Psoas muscle (tissue), 8 donors: ENCODE measurements around the gene IKBKE. TPM values are rescaled to one million over a fixed set of nuclear protein-coding genes. Genes with fewer than 3 reads are reported as not detected.

Experiments
- ATAC-seq, 4 donors: fragments of 200-7000 bp; cut with Tn5 transposase; one replicate each; pipeline ENCODE4 v1.9.1; 2020; ENCODE audit warnings: moderate library complexity in 3 of 4, mild to moderate bottlenecking in 2 of 4
- DNase-seq, 2 donors: peaks; one replicate each; pipeline ENCODE4 v3.0.0-alpha.2; 2020
- H3K27ac ChIP-seq: fragments of 200-600 bp; one replicate; pipeline ENCODE4 v1.8.0; 2022
- H3K27me3 ChIP-seq, 3 donors: fragments of 200-600 bp in 1 of 3; one replicate each; pipeline versions ENCODE4 v1.6.1 to v1.8.0; 2013 to 2022; ENCODE audit warnings: low read length in 2 of 3, mild to moderate bottlenecking in 2 of 3, moderate library complexity in 1 of 3; ENCODE audit not compliant: insufficient read depth in 3 of 3
- H3K36me3 ChIP-seq, 2 donors: fragments of 200-600 bp in 1 of 2; one replicate each; pipeline versions ENCODE4 v1.6.1 to v1.8.0; 2013 to 2022; ENCODE audit warnings: low read depth in 1 of 2, mild to moderate bottlenecking in 1 of 2, moderate library complexity in 1 of 2; ENCODE audit not compliant: insufficient read depth in 1 of 2
- H3K4me1 ChIP-seq: fragments of 200-600 bp; one replicate; pipeline ENCODE4 v1.8.0; 2022
- H3K4me3 ChIP-seq: fragments of 200-600 bp; one replicate; pipeline ENCODE4 v1.8.0; 2022; ENCODE audit warnings: mild to moderate bottlenecking
- H3K9me3 ChIP-seq: fragments of 200-600 bp; one replicate; pipeline ENCODE4 v1.8.0; 2022
- WGBS, 3 donors: extraction: QIAGEN DNeasy Blood & Tissue Kit; methylation state at CpG; one replicate each; pipeline versions ENCODE4 v1.1.6 to v1.1.7; 2013; 5-methylcytosine and 5-hydroxymethylcytosine counted together
- intact Hi-C, 2 donors: fragments of 100-400 bp; cut with DNase I; formaldehyde crosslinking; loops; one replicate each; pipeline versions ENCODE4 v1.11.0 to v1.14.2; 2022
- polyA plus RNA-seq, 3 donors: library from polyadenylated mRNA; stranded (reverse); fragments of 200-250 nt; gene quantifications; one replicate each; pipeline ENCODE4 v1.2.3, GENCODE V29; 2013
- total RNA-seq, 4 donors: library from RNA; stranded (reverse); fragmentation: NEBNext Ultra II Directional in 2 of 4; extraction: Animal tissue kit (Norgen Biotek cat#: 25700) in 2 of 4; gene quantifications; one replicate each; pipeline versions ENCODE4 v1.2.1 to v1.2.4, GENCODE V29; 2021 to 2023
- TF ChIP-seq, protein P1 (sequence below): fragments of 200-600 bp; IDR thresholded peaks from one replicate; pipeline ENCODE4 v1.8.0; 2022; ENCODE audit warnings: antibody characterized with exemption
- donor health status: healthy with polysubstance abuse.
- donor health status: DM: no; HTN: no; CAD: no; lungs with moderate emphysema.
- donor health status: Bipolar disorder and iron deficiency.
- donor health status: healthy.
- donor health status: DM: yes; HTN: yes; CAD: no.
- donor health status: DM: no; HTN: no; CAD: no.
- donor health status: DM: no; HTN: no; CAD: no.
- donor health status: DM: yes; HTN: yes; CAD: no.

The IKBKE gene
- total and polyA plus RNA-seq, 7 donors: 0.14 to 0.89 (median 0.44) TPM

DNA sequence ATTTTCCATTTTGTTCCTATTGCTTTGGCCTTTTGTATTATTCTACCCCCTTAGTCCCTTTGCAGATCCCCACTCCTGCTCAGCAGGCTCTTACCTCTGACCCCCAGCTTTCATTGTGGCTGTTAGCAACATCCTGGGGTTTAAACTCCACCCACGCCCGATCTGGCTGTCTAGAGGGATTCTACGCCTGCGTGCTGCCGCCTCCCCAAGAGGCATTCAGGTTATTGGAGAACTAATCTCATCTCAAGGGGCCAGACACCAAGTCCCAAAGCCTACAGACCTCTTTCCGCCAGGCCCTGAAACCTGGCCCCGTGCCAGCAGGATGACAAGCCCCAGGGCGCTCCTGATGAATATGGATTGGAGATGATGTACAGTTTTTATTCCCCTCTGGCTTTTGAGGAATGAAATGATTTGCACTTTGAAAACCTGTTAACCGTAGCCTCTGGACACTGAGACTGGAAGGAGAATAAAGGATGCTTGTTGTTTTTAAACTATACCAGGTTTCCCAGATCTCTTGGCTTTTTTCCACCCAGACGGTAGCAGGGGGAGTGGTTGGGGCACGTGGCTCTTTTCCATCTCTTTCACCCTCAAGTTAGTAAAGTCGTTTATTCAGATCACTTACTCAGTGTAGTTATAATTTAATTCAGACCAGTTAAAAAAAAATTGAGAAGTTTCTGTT lies 14.5 kb upstream of the IKBKE start:
- peaks cover 0 to 17% of the 10 kb centered on the region in 2 donors for H3K36me3 ChIP-seq

DNA sequence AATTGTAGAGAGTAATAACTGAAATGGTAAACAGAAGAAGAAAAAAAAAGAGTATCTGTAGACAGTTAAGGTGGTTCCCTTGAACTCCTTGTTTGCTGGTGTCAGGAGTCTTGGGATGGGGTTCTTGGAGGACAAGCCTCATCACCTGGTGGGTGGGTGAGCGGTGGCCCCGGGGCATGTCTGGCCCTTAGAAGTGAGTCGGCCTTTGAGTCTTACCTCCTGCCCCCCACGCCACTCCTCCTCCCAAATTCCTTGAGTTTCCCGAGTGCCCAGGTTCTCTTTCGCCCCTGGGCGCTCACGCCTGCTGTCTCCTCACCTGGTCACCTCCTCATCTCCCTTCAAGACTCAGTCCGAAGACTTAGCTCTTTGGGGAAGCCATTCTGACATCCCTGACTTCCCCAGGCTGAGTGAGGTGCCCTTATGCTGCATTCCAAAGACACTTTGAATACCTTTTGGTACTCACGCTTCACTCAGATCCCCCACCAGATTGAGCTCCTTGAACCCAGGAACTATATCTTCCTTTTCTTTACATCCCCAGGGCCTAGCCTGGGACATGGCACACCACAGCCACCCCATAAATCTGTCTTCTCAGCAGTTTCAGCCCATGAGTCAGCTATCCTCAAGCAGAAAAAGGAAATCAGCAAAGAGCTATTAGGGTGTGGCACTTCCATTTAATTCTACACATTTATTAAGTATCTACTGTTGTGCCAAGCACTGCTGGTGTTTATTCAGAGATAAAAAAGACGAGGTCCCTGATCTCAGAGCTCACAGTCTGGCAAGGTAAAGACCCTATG lies 13.5 kb upstream of the IKBKE start:
- H3K4me1 ChIP-seq: peaks cover 4% of the 10 kb centered on the region
- no peak overlapping the region for H3K27ac ChIP-seq
- DNase-seq: no peak
- peaks cover 0 to 15% of the 10 kb centered on the region in 2 donors for H3K36me3 ChIP-seq
- H3K4me3 ChIP-seq: no peak overlapping the region
- TF ChIP-seq, protein P1, sequence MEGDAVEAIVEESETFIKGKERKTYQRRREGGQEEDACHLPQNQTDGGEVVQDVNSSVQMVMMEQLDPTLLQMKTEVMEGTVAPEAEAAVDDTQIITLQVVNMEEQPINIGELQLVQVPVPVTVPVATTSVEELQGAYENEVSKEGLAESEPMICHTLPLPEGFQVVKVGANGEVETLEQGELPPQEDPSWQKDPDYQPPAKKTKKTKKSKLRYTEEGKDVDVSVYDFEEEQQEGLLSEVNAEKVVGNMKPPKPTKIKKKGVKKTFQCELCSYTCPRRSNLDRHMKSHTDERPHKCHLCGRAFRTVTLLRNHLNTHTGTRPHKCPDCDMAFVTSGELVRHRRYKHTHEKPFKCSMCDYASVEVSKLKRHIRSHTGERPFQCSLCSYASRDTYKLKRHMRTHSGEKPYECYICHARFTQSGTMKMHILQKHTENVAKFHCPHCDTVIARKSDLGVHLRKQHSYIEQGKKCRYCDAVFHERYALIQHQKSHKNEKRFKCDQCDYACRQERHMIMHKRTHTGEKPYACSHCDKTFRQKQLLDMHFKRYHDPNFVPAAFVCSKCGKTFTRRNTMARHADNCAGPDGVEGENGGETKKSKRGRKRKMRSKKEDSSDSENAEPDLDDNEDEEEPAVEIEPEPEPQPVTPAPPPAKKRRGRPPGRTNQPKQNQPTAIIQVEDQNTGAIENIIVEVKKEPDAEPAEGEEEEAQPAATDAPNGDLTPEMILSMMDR: no peak
- no peaks in the 10 kb centered on the region for H3K27me3 ChIP-seq
- H3K9me3 ChIP-seq: no peaks in the 10 kb centered on the region
- 94 to 96% (median 95%) methylated on average over 11 of the region's 11 CpGs for WGBS, 3 donors
- ATAC-seq: no peak
- intact Hi-C loops: no loop called here

More for the DNA sequence above, 14.5 kb upstream of the IKBKE start:
- Histone ChIP-seq H3K4me1 (no peaks in the 10 kb centered on the region), H3K27ac (no peak overlapping the region), H3K4me3 (no peak overlapping the region), H3K9me3 (no peaks in the 10 kb centered on the region), H3K27me3 (no peaks in the 10 kb centered on the region)
- ATAC-seq (no peak), DNase-seq (no peak)
- intact Hi-C loops: no loop called here
- 53 to 60% (median 57%) methylated on average over 12 of the region's 12 CpGs for WGBS, 3 donors
- TF ChIP-seq, protein P1: no peak

DNA sequence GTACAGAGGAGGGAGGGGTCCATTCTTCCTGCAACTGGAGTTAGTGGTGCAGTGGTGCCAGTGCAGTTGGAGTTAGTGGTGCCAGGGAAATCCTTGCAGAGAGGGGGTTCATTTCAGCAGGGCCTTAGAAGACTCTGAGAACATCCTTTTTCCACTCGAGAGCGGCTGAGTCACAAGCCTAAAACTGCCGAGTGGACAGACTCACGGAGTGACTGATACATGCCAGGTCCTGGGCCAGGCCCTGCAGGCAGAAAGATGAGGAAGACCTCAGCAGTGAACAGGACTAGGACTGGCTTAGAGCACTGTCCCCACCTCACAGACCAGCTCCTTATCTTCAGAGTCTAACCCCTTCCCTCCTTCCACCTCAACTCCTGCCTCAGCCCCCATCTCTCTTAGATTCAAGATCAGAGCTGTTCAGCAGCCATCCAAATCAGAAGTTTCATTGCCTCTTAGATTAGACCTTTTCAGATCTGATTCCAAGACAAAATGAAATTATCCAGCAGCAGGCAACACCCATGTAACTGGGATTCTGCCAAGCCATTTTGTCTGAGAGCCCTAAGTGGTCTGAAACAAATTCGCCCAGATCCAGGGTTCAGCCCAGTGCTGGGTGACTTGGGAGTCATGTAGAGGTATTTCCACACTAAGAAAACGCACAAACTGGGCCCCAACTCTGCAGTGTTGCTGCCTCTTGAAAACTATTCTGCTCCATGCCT lies 12.7 kb upstream of the IKBKE start:
- peak in 2 of 4 donors; percentile 15 to 23 for ATAC-seq
- H3K4me1 ChIP-seq: peaks cover 4% of the 10 kb centered on the region
- peaks cover 0 to 13% of the 10 kb centered on the region in 2 donors for H3K36me3 ChIP-seq
- H3K9me3 ChIP-seq: no peaks in the 10 kb centered on the region
- peak in 1 of 2 donors; percentile 41 for DNase-seq
- 63 to 78% (median 66%) methylated on average over 6 of the region's 6 CpGs for WGBS, 3 donors
- H3K27me3 ChIP-seq: no peaks in the 10 kb centered on the region
- no peak overlapping the region for H3K27ac ChIP-seq
- intact Hi-C loops: no loop called here
- TF ChIP-seq, protein P1: no peak
- H3K4me3 ChIP-seq: no peak overlapping the region

DNA sequence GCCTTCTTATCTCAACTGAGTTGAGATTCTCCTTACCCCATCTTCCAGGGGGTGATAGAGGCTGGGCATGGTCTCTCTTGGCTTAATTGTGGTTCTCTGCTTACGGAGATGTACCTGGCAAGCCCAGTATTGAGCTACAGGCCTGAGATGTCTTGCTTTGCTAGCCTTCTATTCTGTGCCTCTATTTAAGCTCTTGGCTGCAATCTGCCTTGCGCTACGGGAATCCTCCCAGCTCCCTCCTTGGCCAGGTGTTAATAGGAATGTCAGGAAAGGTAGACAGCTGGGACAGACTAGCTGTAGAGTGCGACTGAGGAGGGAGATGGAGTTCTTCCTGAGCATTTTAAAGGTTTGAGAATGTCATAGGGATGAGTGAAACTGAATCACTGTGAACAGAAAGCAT lies 10.6 kb upstream of the IKBKE start:
- WGBS, 3 donors: 92 to 98% (median 95%) methylated on average over 4 of the region's 4 CpGs
- peaks cover 0 to 9% of the 10 kb centered on the region in 2 donors for H3K36me3 ChIP-seq
- no peak for ATAC-seq
- H3K27me3 ChIP-seq: no peaks in the 10 kb centered on the region
- H3K4me1 ChIP-seq: peaks cover 5% of the 10 kb centered on the region
- H3K27ac ChIP-seq: no peak overlapping the region
- no peaks in the 10 kb centered on the region for H3K9me3 ChIP-seq
- TF ChIP-seq, protein P1: no peak
- H3K4me3 ChIP-seq: no peak overlapping the region
- DNase-seq: no peak
- intact Hi-C loops: no loop called here
